Right lobe of liver (tissue), 4 donors: ENCODE measurements around the gene PIN4.

Experiments
- POLR2A ChIP-seq: fragments of 450-650 bp; IDR thresholded peaks from one replicate; pipeline ENCODE4 v1.6.1; 2017; ENCODE audit warnings: antibody characterized with exemption, mild to moderate bottlenecking
- TF ChIP-seq, protein P1 (sequence below), 4 donors: fragments of 200-600 bp in 3 of 4; fragments of 450-650 bp in 1 of 4; IDR thresholded peaks; one replicate each; pipeline versions ENCODE4 v1.5.1 to v1.8.0; 2016 to 2022; ENCODE audit warnings: antibody characterized with exemption in 4 of 4, mild to moderate bottlenecking in 2 of 4
- donor health status: DM: no; HTN: no; CAD: no.
- donor health status: DM: no; HTN: no; CAD: no.
- donor health status: DM: no; HTN: yes; CAD: no.

DNA sequence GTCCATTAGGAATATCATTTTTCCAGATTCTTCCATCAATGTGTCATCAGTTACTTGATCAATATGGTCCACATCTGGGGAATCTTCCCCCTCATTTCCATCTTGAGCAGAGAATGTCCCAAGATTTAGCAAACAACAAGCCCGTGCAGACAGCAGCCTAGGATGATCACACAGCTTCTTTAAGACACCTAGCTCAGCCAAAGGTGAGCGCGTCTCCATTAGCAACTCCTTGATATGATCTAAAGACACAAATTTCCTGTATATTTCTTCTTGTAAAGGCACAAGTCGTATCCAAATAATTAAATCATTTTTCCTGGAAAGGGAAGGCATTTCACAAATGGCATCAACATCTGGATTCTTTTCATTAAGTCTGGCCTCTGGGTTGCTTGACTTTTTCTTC, 25.8 kb downstream of the PIN4 start:
- no peak for TF ChIP-seq POLR2A
- TF ChIP-seq, protein P1, sequence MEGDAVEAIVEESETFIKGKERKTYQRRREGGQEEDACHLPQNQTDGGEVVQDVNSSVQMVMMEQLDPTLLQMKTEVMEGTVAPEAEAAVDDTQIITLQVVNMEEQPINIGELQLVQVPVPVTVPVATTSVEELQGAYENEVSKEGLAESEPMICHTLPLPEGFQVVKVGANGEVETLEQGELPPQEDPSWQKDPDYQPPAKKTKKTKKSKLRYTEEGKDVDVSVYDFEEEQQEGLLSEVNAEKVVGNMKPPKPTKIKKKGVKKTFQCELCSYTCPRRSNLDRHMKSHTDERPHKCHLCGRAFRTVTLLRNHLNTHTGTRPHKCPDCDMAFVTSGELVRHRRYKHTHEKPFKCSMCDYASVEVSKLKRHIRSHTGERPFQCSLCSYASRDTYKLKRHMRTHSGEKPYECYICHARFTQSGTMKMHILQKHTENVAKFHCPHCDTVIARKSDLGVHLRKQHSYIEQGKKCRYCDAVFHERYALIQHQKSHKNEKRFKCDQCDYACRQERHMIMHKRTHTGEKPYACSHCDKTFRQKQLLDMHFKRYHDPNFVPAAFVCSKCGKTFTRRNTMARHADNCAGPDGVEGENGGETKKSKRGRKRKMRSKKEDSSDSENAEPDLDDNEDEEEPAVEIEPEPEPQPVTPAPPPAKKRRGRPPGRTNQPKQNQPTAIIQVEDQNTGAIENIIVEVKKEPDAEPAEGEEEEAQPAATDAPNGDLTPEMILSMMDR (IDR thresholded peaks at IDR 0.05): no peak
